GM19438 (cell line): ENCODE results near the gene DGKQ.
"Not testable (repeated sequence)": the region's sequence is repeated elsewhere in the genome, so short reads cannot be mapped to it uniquely, and the experiment has no call there.

ENCODE experiments used
- ATAC-seq: cut with Tn5 transposase; IDR thresholded peaks from one replicate; pipeline ENCODE4 v1.9.1; 2021; ENCODE audit warnings: low read depth; ENCODE audit not compliant: unreplicated experiment

Gene DGKQ

DNA sequence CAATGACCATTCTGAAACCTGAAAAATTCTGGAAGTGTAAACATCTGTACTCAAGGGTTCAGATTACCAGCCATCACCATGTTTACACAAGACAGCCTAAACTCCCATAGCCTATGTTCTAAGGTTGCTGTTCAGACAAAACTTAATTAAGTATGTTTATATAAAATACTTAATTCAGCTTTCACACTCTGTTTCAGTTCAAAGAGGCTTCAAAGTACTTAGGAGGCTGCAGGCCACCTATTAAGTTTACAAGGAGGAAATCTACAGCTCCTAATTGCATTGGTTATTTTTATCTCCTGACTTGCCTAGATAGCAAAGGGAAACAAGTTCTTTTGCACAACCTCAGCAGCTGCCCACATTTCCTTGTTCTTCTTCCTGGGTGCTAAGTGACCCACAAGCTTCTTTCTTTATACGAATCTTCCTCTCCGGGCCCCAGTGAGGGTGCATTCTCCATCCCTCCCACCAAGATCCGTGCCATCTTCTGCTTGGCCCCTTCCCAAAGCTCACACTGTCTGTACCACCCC, 43.3 kb downstream of the DGKQ start:
- no peak for ATAC-seq

DNA sequence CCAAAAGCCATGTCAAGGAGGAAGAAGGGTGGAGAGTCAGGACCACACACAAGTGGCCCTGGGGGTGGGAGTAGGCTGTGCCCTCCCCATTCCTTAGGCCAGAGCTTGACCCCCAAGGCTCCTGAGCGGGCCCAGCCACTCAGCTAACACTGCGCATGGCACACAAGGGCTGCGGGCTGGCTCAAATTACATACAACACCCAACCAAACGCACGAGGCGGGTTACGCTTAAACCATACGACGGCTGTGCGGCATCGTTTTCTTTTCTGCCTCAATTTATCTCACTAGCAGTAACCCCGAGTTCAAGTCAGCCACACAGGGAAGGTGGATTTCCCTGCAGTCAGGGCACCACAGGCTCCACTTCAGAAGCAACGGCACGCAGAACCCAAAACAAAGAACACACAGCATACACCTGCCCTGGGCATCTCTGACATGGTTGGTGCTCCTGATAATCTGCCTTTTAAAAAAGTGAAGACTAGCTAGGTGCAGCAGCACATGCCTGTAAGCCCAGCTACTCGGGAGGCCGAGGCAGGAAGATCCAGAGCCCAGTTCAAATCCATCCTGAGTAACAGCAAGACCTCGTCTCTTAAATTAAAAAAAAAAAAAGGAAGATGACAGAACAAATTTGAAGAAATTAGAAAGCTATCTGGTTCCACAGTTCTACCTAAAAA, 44.1 kb downstream of the DGKQ start:
- no peak for ATAC-seq

DNA sequence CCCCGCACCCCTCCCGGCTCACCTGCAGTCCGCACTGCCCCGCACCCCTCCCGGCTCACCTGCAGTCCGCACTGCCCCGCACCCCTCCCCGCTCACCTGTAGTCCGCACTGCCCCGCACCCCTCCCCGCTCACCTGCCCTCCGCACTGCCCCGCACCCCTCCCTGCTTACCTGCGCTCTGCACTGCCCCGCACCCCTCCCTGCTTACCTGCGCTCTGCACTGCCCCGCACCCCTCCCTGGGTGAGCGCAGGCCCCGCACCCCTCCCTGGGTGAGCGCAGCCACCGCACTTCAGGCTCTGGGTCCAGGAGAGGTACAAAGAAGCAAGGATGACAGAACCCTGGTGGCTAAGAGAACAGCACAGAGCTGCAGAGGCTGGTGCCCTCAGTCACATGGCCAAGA, 45.8 kb downstream of the DGKQ start:
- not testable (repeated sequence) for ATAC-seq

DNA sequence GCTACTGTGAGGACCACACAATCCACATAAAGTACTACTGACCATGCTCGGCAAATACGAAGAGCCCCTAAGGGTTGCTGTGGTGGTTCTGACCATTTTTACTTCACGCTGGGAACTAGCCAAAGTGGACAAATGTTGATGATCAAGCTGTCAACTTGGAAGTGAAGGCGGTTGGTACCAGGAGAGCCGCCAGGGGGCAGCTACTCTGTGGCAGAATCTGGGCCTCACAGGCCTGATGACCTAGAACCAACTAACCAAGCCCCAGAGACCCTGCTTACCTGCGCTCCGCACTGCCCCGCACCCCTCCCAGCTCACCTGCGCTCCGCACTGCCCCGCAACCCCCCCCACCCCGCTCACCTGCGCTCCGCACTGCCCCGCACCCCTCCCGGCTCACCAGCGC, 46.8 kb downstream of the DGKQ start:
- ATAC-seq: no peak

DNA sequence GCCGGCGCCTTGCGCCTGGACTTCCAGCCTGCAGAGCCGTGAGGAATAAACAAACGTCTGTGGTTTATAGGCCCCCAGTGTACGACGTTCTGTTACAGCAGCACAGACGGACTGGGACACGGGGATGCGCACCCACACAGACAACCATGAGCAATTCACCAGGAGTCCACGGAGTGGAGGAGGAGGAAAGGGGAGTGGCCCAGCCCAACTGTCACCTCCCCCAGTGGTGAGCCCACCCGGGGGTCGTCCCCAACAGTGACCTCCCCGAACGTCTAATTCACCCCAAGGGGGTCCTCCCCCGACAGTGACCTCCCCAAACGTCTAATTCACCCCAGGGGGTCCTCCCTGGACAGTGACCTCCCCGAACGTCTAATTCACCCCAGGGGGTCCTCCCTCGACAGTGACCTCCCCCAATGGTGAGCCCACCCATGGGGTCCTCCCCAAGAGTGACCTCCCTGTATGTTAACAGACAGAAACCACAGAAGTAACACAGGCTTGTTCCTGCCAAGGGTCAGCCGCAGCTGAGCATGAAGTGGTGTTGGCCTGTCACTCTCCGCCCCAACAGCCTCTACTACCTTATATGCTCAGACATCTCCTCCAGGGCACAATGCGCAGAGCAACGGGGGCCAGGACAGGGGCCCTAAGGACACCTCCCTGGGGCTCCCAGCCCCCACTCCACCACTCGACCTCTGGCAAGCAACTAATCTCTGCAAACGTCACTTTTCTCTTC, 47.4 kb downstream of the DGKQ start:
- no peak for ATAC-seq

DNA sequence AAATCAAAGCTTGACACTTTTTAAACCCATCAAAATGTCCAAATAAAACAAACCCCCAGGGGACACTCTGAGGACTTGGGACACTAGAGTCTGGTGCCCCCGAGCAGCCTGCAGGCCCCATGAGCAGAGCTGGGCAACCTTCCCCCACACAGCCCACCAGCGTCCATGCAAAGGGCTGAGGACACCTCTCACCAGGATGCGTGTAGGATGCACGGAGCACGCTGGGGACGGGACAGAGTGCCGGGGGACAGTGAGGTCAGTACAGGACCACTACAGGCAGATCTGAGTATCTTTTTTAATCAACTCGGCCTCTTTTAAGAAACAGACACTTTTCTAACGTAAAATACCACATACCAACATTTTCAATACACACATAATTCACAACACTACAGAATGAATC, 48.2 kb downstream of the DGKQ start:
- no peak for ATAC-seq

DNA sequence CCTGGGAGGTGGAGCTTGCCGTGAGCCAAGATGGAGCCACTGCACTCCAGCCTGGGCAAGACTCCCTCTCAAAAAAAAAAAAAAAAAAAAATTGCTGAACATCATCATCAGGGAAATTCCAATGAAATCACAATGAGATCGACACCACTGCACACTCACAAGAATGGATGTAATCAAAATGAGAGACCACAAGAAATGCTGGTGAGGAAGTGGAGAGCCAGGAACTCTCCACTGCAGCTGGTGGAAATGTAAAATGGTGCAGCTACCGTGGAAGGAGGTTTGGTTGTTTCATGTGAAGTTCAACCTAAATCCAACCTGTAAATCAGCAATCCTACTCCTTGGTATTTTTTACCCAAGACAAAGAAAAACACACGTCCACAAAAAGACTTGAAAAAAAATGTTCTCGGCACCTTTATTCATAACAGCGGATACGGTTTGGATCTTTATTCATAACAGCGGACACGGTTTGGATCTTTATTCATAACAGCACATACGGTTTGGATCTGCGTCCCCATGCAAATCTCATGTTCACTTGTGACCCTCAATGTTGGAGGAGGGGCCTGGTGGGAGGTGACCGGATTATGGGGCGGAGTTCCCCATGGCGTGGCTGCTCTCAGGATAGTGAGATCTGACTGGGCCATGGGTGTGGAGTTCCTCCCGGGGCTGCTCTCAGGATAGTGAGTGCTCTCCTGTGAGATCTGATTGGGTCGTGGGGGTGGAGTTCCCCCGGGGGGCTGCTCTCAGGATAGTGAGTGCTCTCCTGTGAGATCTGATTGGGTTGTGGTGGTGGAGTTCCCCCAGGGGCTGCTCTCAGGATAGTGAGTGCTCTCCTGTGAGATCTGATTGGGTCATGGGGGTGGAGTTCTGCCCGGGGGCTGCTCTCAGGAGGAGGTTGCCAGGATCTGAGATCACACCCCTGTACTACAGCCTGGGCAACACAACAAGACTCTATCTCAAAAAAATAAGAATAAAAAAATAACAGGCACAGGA, 49.0 kb downstream of the DGKQ start:
- no peak for ATAC-seq

DNA sequence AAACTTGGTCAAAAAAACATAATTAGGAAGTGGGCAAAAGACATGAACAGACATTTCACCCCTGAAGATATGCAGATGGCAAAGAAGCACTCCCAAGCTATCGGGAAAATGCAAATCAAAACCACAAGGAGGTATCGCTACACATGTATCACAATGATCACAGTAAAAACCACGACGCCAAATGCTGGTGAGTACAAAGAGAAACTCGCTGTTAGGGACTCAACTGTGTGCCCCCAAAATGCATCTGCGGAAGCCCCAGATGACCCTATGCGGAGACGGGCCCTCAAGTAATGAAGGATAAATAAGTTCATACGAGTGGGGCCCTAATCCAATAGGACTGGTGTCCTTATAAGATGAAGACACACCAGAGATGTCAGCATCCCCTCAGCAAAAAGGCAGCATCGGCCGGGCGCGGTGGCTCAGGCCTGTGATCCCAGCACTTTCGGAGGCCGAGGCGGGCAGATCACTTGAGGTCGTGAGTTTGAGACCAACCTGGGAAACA, 51.5 kb downstream of the DGKQ start:
- ATAC-seq: peak; percentile 51

DNA sequence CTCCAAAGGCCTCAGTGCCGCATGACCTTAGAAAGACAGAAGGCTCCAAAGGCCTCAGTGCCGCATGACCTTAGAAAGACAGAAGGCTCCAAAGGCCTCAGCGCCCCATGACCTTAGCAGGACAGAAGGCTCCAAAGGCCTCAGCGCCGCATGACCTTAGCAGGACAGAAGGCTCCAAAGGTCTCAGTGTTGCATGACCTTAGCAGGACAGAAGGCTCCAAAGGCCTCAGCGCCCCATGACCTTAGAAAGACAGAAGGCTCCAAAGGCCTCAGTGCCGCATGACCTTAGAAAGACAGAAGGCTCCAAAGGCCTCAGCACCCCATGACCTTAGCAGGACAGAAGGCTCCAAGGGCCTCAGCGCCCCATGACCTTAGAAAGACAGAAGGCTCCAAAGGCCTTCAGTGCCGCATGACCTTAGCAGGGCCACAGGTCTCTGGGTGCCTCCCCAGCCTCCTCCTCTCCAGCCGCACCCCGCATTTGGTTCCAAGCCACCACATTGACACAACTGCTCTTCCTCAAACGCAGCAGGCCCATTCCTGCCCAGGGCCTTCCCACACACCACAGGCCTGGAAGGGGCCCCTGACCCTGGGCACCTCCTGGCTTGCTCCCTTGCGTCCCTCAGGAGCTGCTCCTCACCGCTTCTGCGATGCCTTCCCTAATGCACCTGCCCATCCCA, 54.2 kb downstream of the DGKQ start:
- not testable (repeated sequence) for ATAC-seq

DNA sequence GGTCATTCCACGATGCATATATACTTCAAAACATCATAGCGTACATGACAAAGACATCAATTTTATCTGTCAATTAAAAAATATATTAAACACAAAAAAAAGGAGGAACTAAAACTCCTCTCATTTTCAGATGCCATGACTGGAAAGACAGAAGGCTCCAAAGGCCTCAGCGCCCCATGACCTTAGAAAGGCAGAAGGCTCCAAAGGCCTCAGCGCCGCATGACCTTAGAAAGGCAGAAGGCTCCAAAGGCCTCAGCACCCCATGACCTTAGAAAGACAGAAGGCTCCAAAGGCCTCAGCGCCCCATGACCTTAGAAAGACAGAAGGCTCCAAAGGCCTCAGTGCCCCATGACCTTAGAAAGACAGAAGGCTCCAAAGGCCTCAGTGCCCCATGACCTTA, 54.8 kb downstream of the DGKQ start:
- ATAC-seq: not testable (repeated sequence)

DNA sequence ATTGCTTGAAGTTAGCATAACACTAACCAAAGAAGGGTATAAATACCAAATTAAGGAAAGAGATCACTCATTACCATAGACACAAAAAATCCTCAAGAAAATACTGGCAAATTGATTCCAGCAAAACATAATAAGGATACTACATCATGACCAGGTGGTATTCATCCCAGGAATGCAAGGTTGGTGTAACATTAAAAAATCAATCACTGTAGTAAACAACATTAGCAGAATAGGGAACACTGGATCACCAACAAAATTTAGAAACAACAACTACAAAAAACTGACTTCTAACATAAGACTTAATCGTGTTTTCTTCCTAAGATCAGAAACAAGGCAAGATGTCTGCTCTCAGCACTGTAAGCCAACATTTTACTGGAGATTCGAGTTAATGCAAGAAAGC, 55.4 kb downstream of the DGKQ start:
- no peak for ATAC-seq

DNA sequence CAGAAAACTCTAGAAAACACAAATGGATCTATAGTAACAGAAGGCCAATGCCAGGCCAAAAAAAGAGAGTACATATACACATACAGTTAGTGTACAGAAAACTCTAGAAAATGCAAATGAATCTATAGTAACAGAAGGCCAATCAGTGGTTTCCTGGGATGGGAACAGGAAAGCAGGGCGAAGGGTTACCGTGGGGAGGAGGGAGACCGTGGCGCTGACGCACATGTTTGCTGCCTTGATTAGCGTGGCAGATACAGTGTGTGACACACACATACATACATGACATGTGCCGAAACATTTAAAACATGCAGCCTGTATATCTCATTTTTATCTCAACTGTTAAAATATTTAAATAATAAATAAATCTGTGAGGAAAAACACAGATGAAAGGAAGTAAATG, 55.9 kb downstream of the DGKQ start:
- no peak for ATAC-seq

DNA sequence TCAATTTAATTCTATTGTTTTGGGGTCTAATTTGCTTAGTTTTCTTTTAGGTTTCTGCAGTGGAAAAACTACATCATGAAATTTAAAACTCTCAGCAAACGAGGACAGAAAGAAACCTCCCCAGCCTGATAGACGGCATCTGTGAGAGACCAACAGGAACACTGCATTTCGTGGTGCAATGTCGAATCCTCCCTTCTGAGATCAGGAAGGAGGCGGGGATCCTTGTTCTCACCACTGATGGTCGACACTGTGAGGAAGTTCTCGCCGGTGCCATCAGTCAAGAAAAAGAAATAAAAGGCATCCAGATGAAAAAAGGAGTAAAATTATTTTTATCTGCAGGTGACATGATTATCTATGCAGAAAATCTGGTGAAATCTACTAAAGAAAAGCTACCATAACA, 57.8 kb downstream of the DGKQ start:
- no peak for ATAC-seq

DNA sequence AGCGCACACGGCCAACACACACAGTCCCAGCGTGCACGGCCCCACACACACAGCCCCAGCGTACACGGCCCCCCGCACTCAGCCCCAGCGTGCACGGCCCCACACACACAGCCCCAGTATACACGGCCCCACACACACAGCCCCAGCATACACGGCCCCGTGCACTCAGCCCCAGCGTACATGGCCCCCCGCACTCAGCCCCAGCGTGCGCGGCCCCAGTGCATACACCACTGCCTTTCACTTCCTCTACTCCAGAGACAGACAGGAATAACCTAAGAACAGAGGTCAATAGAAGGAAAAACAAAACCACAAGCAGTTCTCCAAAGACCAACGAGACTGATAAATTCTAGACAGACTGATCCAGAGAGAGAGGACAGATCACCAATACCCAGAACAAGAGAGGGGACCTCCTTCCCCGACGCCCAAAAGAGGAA, 58.3 kb downstream of the DGKQ start:
- no peak for ATAC-seq

DNA sequence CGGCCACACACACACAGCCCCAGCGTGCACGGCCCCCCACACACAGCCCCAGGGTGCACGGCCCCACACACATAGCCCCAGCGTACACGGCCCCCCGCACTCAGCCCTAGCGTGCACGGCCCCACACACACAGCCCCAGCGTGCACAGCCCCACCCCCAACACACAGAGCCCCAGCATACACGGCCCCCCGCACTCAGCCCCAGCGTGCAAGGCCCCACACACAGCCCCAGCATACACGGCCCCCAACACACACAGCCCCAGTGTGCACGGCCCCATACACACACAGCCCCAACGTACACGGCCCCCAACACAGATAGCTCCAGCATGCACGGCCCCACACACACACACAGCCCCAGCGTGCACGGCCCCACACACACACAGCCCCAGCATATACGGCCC, 58.8 kb downstream of the DGKQ start:
- ATAC-seq: no peak

DNA sequence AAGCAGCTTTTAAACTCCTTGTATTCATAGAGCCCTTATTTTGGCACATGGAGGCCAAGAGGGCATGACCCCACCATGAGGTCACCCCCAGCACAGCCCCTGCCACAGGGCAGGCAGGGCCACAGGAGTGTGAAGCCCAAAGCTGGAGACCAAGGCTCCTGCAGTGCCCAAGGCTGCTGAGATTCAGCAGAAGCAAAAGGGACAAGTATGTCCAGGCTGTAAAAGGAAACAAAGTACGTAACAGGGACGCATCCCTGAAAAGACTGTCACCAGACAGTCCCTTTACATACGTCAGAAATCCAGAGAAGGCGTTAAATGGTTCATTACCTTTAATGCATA, 60.1 kb downstream of the DGKQ start:
- no peak for ATAC-seq

DNA sequence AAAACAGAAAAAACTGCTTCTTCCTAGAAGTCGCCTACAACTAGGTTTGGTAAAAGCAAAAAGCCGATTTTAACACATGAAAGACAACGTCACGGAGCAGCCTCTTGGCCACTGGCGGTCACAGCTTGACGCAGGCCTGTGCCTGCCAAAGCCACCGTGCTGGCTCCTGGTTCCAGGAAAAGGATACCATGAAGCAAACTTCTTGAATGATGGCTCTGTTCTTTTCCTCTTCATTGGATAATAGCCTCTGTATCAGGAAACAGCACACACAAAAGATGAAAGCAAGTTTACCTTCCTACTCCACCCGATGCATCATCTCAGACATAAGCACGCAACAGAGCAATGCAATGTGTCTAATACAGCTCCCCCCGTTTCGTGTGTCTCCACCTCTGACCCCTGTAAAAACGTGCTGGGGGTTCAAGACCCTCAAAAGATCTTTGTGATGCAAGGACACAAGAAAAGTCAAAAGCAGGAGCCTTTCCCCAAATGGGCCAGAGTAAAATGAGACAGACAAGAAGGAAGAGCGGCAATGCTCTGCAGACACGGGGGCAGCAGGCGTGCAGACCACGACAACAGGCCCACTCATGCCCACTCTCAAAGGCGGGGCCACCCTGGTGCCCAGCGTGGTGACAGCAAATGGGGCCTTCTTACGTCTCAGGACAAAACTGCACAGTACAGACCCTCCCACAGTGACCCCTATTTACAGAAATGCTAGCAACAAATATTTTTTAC, 60.7 kb downstream of the DGKQ start:
- ATAC-seq: no peak

DNA sequence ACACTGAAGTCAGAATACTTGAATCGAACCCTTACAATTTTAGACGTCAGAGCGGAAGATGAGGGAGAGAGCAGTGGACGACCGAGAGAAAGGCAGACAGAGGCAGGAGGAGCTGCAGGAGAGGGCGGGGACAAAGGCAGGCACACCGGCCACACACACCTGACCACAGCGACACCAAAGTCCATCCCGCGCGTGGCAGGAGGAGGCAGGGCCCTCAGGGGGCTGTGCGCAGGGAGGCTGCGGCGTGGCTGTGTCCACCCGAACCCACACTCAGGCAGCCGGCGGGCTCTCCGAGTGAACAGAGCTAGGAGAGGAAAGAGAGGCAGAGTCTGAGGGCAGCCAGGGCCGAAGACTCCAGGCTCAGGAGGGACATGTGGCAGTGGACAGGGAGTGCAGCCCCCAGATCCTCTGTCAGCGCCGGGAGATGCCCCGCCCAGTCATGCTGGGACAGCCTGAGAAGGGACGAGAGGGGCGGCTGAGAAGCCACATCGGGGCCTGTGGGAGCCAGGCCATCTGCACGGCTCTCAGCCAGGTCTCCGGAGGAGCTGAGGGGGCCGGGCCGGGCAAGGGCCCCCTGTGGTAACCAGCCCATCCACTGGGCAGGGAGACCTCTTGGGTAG, 61.4 kb downstream of the DGKQ start:
- ATAC-seq: no peak

DNA sequence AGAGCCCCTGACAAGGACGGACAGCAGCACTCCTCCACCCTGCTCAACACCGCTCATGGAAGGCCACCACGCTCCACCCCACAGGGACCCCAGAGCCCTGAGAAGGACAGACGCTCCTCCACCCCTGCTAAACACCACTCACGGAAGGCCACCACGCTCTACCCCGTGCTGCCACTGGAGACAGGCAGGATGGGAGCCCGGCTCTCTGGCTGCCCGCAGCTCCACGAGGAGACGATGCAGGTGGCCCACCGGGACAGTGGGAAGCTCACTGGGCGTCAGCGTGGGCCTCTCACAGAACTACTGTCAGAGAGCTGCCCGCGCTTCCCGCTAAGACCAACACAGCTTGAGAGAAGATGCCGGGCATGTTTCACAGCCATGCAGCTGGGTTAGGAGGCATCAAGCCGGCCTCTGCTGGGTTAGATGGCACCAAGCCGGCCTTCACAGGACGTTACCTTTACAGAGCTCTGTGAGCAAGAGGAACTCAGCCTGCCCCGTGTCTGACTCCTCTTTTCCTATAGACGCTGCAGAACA, 62.1 kb downstream of the DGKQ start:
- no peak for ATAC-seq
